Measurements from ENCODE around the gene AMDHD2. TPM values are rescaled to one million over a fixed set of nuclear protein-coding genes. Genes with fewer than 3 reads are reported as not detected.
A peak's percentile ranks its signal among the peaks of the same experiment; 100 is the strongest.

Gene AMDHD2
- total RNA-seq = 10 to 100 TPM; 42.6 to 67.0 TPM

GRCh38 chr16:2520097-2520783 lies at the start of gene AMDHD2:
AMDHD2 (plus strand) TSS chr16:2520371; CDS start chr16:2520459, 88 bp downstream.
- Histone ChIP-seq H3K36me3 (peaks cover 8% of the 10 kb centered on the region), H3K27ac (peak within 1 kb of the TSS; percentile 74 to 76), H3K27me3 (replicated peaks; ENCODE audit: insufficient read depth) (no peaks in the 10 kb centered on the region), H3K4me1 (ENCODE audit: control insufficient read depth in 1 of 2, low read depth in 2 of 2) (peaks cover 43 to 57% of the 10 kb centered on the region in 2 donors), H3K4me3 (peak within 1 kb of the TSS; percentile 70), H3K9me3 (no peaks in the 10 kb centered on the region)
- ATAC-seq (ENCODE audit: insufficient number of reproducible peaks, low FRiP score, low read depth) (peak; percentile 45), DNase-seq (ENCODE audit: low spot score) (peak; percentile 77)
- no peak for TF ChIP-seq CTCF (IDR thresholded peaks at IDR 0.05)

- ATAC-seq (ENCODE audit: insufficient number of reproducible peaks, low FRiP score, low read depth) (no peak), DNase-seq (ENCODE audit: low spot score) (no peak)
- H3K9me3 ChIP-seq = no peaks in the 10 kb centered on the region
- no peaks in the 10 kb centered on the region for H3K27me3 ChIP-seq (replicated peaks; ENCODE audit: insufficient read depth)
- no peak overlapping the region for H3K4me3 ChIP-seq
- H3K27ac ChIP-seq = no peak overlapping the region
- no peak for TF ChIP-seq CTCF (IDR thresholded peaks at IDR 0.05)
- H3K4me1 ChIP-seq (ENCODE audit: control insufficient read depth in 1 of 2, low read depth in 2 of 2) = peaks cover 29 to 44% of the 10 kb centered on the region in 2 donors
- H3K36me3 ChIP-seq = no peaks in the 10 kb centered on the region
These were observed 49.6 kb upstream of the AMDHD2 start for GRCh38 chr16:2470603-2471015.

GRCh38 chr16:2471016-2471652 lies 49.0 kb upstream of the AMDHD2 start, which contains the start of gene NTN3:
NTN3 (plus strand) TSS chr16:2471297; CDS start chr16:2471702, 405 bp downstream.
- H3K4me1 ChIP-seq (ENCODE audit: control insufficient read depth in 1 of 2, low read depth in 2 of 2) = peaks cover 34 to 50% of the 10 kb centered on the region in 2 donors
- H3K27ac ChIP-seq = no peak within 1 kb of the TSS
- H3K9me3 ChIP-seq = no peaks in the 10 kb centered on the region
- H3K36me3 ChIP-seq = no peaks in the 10 kb centered on the region
- H3K4me3 ChIP-seq = peak within 1 kb of the TSS; percentile 47
- DNase-seq (ENCODE audit: low spot score) = no peak
- H3K27me3 ChIP-seq (replicated peaks; ENCODE audit: insufficient read depth) = no peaks in the 10 kb centered on the region
- no peak for ATAC-seq (ENCODE audit: insufficient number of reproducible peaks, low FRiP score, low read depth)
- TF ChIP-seq CTCF (IDR thresholded peaks at IDR 0.05) = no peak

- DNase-seq (ENCODE audit: low spot score) = no peak
- peak overlapping the region; percentile 47 for H3K4me3 ChIP-seq
- H3K4me1 ChIP-seq (ENCODE audit: control insufficient read depth in 1 of 2, low read depth in 2 of 2) = peaks cover 34 to 50% of the 10 kb centered on the region in 2 donors
- no peaks in the 10 kb centered on the region for H3K9me3 ChIP-seq
- H3K27me3 ChIP-seq (replicated peaks; ENCODE audit: insufficient read depth) = no peaks in the 10 kb centered on the region
- no peak for ATAC-seq (ENCODE audit: insufficient number of reproducible peaks, low FRiP score, low read depth)
- no peak for TF ChIP-seq CTCF (IDR thresholded peaks at IDR 0.05)
- H3K36me3 ChIP-seq = no peaks in the 10 kb centered on the region
- H3K27ac ChIP-seq = no peak overlapping the region
These were observed 48.3 kb upstream of the AMDHD2 start for GRCh38 chr16:2471653-2472487.

- TF ChIP-seq CTCF (IDR thresholded peaks at IDR 0.05) = no peak
- no peak overlapping the region for H3K4me3 ChIP-seq
- H3K27me3 ChIP-seq (replicated peaks; ENCODE audit: insufficient read depth) = no peaks in the 10 kb centered on the region
- H3K27ac ChIP-seq = no peak overlapping the region
- no peaks in the 10 kb centered on the region for H3K36me3 ChIP-seq
- ATAC-seq (ENCODE audit: insufficient number of reproducible peaks, low FRiP score, low read depth) (no peak), DNase-seq (ENCODE audit: low spot score) (no peak)
- H3K9me3 ChIP-seq = no peaks in the 10 kb centered on the region
- H3K4me1 ChIP-seq (ENCODE audit: control insufficient read depth in 1 of 2, low read depth in 2 of 2) = peaks cover 34 to 50% of the 10 kb centered on the region in 2 donors
These were observed 47.7 kb upstream of the AMDHD2 start for GRCh38 chr16:2472488-2472864.
